Measurements from ENCODE around the gene TNRC6A. TPM values are rescaled to one million over a fixed set of nuclear protein-coding genes. Genes with fewer than 3 reads are reported as not detected.
A peak's percentile ranks its signal among the peaks of the same experiment; 100 is the strongest.

TNRC6A gene
- total and polyA plus RNA-seq, 4 donors: 9.3 to 42.3 (median 22.9) TPM

DNA sequence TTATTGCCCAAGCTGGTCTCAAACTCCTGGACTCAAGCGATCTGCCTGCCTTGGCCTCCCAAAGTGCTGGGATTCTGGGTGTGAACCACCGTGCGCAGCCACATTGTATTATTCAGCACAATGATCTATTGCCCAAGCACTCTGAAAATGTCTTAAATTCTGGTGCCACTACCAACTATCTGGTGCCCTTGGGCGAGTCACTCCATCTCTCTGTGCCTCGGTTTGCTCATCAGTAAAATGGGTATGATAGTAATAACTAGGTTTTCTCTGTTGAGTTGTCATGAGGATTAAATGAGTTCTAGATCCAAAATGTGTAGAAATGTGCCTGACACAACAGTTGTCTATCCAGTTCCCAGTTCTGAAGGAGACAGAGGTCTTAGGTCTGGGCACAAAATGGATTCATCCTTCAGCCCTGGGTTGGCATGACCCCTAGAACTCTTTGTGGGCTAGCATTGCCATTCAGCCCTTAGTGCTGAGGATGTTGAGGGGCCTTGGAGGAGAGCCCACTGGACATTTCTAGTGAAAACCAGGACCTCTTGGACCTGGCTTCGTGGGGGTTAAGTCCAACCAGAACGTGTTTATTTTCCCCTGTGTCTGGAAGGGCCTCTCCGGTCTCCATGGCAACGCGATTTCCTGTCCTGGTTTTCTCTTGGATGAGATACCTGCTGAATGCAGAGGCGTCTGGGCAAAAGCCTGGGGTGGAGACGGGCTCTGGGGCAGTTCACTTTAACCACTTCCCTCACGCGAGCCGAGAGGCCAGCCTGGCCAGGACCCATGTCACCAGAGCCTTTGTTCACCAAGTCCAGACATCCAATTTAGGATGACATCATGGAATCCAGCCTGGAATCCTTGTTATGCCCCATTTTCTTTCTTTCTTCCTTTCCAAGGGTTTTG, 43.7 kb upstream of the TNRC6A start:
- WGBS: 33% methylated on average over 15 of the region's 15 CpGs
- peak; percentile 63 for DNase-seq (ENCODE audit: low spot score)
- H3K9ac ChIP-seq (ENCODE audit: low read depth in 1 of 2, low read length in 2 of 2): no peak overlapping the region

DNA sequence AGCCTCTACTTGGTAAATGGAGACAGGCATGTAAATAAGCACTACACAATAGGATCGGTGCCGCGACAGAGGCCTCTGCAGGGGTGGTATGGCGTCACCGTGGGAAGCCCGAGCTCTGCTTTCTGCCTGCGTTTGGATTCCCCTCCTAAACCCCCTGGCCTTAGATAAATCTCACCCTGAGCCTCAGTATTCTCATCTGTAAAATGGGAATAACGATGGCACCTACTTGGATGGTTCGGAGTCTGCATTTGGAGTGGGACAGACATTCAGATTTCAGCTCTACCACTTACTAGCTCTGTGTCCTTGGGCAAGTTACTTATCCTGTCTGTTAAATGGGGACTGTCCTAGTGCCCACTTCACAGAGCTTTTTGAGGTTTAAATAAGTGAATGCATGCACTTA, 42.8 kb upstream of the TNRC6A start:
- 68% methylated on average over 9 of the region's 9 CpGs for WGBS
- H3K4me3 ChIP-seq (ENCODE audit: low read depth in 1 of 3, low read length in 3 of 3): no peak overlapping the region
- H3K36me3 ChIP-seq (ENCODE audit: control insufficient read depth in 4 of 4, insufficient read depth in 3 of 4, low read depth in 1 of 4, low read length in 3 of 4): no peaks in the 10 kb centered on the region
- H3K27me3 ChIP-seq (ENCODE audit: control insufficient read depth in 4 of 4, insufficient read depth in 4 of 4, low read length in 3 of 4): no peaks in the 10 kb centered on the region
- TF ChIP-seq RAD21 (IDR thresholded peaks at IDR 0.05): no peak
- TF ChIP-seq, protein P1, sequence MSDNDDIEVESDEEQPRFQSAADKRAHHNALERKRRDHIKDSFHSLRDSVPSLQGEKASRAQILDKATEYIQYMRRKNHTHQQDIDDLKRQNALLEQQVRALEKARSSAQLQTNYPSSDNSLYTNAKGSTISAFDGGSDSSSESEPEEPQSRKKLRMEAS (IDR thresholded peaks at IDR 0.05): no peak
- TF ChIP-seq, protein P2, sequence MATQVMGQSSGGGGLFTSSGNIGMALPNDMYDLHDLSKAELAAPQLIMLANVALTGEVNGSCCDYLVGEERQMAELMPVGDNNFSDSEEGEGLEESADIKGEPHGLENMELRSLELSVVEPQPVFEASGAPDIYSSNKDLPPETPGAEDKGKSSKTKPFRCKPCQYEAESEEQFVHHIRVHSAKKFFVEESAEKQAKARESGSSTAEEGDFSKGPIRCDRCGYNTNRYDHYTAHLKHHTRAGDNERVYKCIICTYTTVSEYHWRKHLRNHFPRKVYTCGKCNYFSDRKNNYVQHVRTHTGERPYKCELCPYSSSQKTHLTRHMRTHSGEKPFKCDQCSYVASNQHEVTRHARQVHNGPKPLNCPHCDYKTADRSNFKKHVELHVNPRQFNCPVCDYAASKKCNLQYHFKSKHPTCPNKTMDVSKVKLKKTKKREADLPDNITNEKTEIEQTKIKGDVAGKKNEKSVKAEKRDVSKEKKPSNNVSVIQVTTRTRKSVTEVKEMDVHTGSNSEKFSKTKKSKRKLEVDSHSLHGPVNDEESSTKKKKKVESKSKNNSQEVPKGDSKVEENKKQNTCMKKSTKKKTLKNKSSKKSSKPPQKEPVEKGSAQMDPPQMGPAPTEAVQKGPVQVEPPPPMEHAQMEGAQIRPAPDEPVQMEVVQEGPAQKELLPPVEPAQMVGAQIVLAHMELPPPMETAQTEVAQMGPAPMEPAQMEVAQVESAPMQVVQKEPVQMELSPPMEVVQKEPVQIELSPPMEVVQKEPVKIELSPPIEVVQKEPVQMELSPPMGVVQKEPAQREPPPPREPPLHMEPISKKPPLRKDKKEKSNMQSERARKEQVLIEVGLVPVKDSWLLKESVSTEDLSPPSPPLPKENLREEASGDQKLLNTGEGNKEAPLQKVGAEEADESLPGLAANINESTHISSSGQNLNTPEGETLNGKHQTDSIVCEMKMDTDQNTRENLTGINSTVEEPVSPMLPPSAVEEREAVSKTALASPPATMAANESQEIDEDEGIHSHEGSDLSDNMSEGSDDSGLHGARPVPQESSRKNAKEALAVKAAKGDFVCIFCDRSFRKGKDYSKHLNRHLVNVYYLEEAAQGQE (IDR thresholded peaks at IDR 0.05): no peak
- TF ChIP-seq RXRA (IDR thresholded peaks at IDR 0.05): no peak
- TF ChIP-seq YY1 (IDR thresholded peaks at IDR 0.05): no peak
- TF ChIP-seq JUND (IDR thresholded peaks at IDR 0.05): no peak
- no peak for TF ChIP-seq TAF1 (conservative IDR thresholded peaks at IDR 0.05)
- TF ChIP-seq FOXA1 (IDR thresholded peaks at IDR 0.05): no peak
- no peak for TF ChIP-seq HNF4A (conservative IDR thresholded peaks at IDR 0.05)
- TF ChIP-seq, protein P3, sequence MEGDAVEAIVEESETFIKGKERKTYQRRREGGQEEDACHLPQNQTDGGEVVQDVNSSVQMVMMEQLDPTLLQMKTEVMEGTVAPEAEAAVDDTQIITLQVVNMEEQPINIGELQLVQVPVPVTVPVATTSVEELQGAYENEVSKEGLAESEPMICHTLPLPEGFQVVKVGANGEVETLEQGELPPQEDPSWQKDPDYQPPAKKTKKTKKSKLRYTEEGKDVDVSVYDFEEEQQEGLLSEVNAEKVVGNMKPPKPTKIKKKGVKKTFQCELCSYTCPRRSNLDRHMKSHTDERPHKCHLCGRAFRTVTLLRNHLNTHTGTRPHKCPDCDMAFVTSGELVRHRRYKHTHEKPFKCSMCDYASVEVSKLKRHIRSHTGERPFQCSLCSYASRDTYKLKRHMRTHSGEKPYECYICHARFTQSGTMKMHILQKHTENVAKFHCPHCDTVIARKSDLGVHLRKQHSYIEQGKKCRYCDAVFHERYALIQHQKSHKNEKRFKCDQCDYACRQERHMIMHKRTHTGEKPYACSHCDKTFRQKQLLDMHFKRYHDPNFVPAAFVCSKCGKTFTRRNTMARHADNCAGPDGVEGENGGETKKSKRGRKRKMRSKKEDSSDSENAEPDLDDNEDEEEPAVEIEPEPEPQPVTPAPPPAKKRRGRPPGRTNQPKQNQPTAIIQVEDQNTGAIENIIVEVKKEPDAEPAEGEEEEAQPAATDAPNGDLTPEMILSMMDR (IDR thresholded peaks at IDR 0.05; ENCODE audit: low read depth, low read length, missing input control): no peak
- TF ChIP-seq, protein P4, sequence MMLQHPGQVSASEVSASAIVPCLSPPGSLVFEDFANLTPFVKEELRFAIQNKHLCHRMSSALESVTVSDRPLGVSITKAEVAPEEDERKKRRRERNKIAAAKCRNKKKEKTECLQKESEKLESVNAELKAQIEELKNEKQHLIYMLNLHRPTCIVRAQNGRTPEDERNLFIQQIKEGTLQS (IDR thresholded peaks at IDR 0.05): no peak
- TF ChIP-seq, protein P5, sequence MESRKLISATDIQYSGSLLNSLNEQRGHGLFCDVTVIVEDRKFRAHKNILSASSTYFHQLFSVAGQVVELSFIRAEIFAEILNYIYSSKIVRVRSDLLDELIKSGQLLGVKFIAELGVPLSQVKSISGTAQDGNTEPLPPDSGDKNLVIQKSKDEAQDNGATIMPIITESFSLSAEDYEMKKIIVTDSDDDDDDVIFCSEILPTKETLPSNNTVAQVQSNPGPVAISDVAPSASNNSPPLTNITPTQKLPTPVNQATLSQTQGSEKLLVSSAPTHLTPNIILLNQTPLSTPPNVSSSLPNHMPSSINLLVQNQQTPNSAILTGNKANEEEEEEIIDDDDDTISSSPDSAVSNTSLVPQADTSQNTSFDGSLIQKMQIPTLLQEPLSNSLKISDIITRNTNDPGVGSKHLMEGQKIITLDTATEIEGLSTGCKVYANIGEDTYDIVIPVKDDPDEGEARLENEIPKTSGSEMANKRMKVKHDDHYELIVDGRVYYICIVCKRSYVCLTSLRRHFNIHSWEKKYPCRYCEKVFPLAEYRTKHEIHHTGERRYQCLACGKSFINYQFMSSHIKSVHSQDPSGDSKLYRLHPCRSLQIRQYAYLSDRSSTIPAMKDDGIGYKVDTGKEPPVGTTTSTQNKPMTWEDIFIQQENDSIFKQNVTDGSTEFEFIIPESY (IDR thresholded peaks at IDR 0.05): no peak
- no peak for TF ChIP-seq GABPA (IDR thresholded peaks at IDR 0.05 in 1 of 2, conservative IDR thresholded peaks at IDR 0.05 in 1 of 2)
- no peak overlapping the region for H3K9ac ChIP-seq (ENCODE audit: low read depth in 1 of 2, low read length in 2 of 2)
- peaks cover 0 to 1% (median 0%) of the 10 kb centered on the region in 4 donors for H3K4me1 ChIP-seq (ENCODE audit: control insufficient read depth in 4 of 4, insufficient read depth in 4 of 4, low read length in 3 of 4)
- DNase-seq (ENCODE audit: low spot score): no peak
- no peak overlapping the region for H3K27ac ChIP-seq (ENCODE audit: low read depth in 1 of 2, low read length in 2 of 2)
- no peaks in the 10 kb centered on the region for H3K9me3 ChIP-seq (ENCODE audit: control insufficient read depth in 4 of 4, low read length in 3 of 4)

More for the DNA sequence above, 43.7 kb upstream of the TNRC6A start:
- Histone ChIP-seq H3K27ac (ENCODE audit: low read depth in 1 of 2, low read length in 2 of 2) (no peak overlapping the region), H3K4me1 (ENCODE audit: control insufficient read depth in 4 of 4, insufficient read depth in 4 of 4, low read length in 3 of 4) (peaks cover 0 to 1% (median 0%) of the 10 kb centered on the region in 4 donors), H3K4me3 (ENCODE audit: low read depth in 1 of 3, low read length in 3 of 3) (no peak overlapping the region), H3K27me3 (ENCODE audit: control insufficient read depth in 4 of 4, insufficient read depth in 4 of 4, low read length in 3 of 4) (no peaks in the 10 kb centered on the region), H3K36me3 (ENCODE audit: control insufficient read depth in 4 of 4, insufficient read depth in 3 of 4, low read depth in 1 of 4, low read length in 3 of 4) (no peaks in the 10 kb centered on the region), H3K9me3 (ENCODE audit: control insufficient read depth in 4 of 4, low read length in 3 of 4) (no peaks in the 10 kb centered on the region)
- TF ChIP-seq NR2F2 (IDR thresholded peaks at IDR 0.05) (peak; percentile 19), RAD21 (IDR thresholded peaks at IDR 0.05) (peak; percentile 8 to 16), FOXA1 (IDR thresholded peaks at IDR 0.05) (no peak), HNF4A (conservative IDR thresholded peaks at IDR 0.05) (peak; percentile 34 to 38), YY1 (IDR thresholded peaks at IDR 0.05) (peak; percentile 28), RXRA (IDR thresholded peaks at IDR 0.05) (peak in 1 of 2 donors; percentile 8), EGR1 (IDR thresholded peaks at IDR 0.05; ENCODE audit: low read depth in 2 of 2) (no peak), JUND (IDR thresholded peaks at IDR 0.05) (no peak), FOXA2 (IDR thresholded peaks at IDR 0.05) (no peak)
- TF ChIP-seq, protein P4 (IDR thresholded peaks at IDR 0.05): no peak
- TF ChIP-seq, protein P2 (IDR thresholded peaks at IDR 0.05): no peak

All from liver (tissue), 9 donors.